GM10266 (cell line): ENCODE results near the gene CREB5.
A peak's percentile ranks its signal among the peaks of the same experiment; 100 is the strongest.

ENCODE experiments used
- DNase-seq: peaks from one replicate; pipeline ENCODE4 v3.0.0; 2012; ENCODE audit errors: extremely low spot score
- CTCF ChIP-seq: IDR thresholded peaks from 2 replicates; pipeline ENCODE4 v1.5.1; 2012; ENCODE audit warnings: mild to moderate bottlenecking, low read depth; ENCODE audit not compliant: control insufficient read depth, insufficient read depth; ENCODE audit errors: missing control alignments

The CREB5 gene

GRCh38 chr7:28832669-28833068 lies 420.4 kb downstream of the CREB5 start:
- DNase-seq, result no peak
- no peak for TF ChIP-seq CTCF

GRCh38 chr7:28835800-28836199 lies 423.5 kb downstream of the CREB5 start:
- TF ChIP-seq CTCF, result no peak
- no peak for DNase-seq

GRCh38 chr7:28836716-28837115 lies 424.4 kb downstream of the CREB5 start:
- no peak for TF ChIP-seq CTCF

GRCh38 chr7:28837216-28837615 lies 424.9 kb downstream of the CREB5 start:
- TF ChIP-seq CTCF, result no peak
- no peak for DNase-seq

More at GRCh38 chr7:28836716-28837115, 424.4 kb downstream of the CREB5 start:
- no peak for DNase-seq

- DNase-seq, result peak; percentile 48
- TF ChIP-seq CTCF, result peak; percentile 19
These were observed 428.3 kb downstream of the CREB5 start for GRCh38 chr7:28840592-28840995.

- DNase-seq, result no peak
- TF ChIP-seq CTCF, result no peak
These were observed 429.4 kb downstream of the CREB5 start for GRCh38 chr7:28841766-28842165.

GRCh38 chr7:28842769-28843295 lies 430.5 kb downstream of the CREB5 start:
- no peak for DNase-seq
- TF ChIP-seq CTCF, result no peak
